K562 (cell line): ENCODE measurements around the gene CTIF. TPM values are rescaled to one million over a fixed set of nuclear protein-coding genes. Genes with fewer than 3 reads are reported as not detected.

Experiments
- ATAC-seq: fragments of 200-7000 bp; cut with Tn5 transposase; 3 replicates; pipeline ENCODE4 v1.9.1; 2020; ENCODE audit warnings: moderate library complexity
- BruUV-seq: library from RNA; stranded (reverse); fragments of 400-500 nt; replicated peaks from 2 replicates; lab custom pipeline; 2021; lab: Mats Ljungman, UMichigan
- CTCF ChIA-PET: fragments of 300-600 bp; formaldehyde crosslinking; extraction: SDS; loops from one replicate; lab custom pipeline; 2021; ENCODE audit warnings: low intra/inter-chr PET ratio; lab: Yijun Ruan, JAX
- POLR2A ChIA-PET: fragments of 300-600, 350-650 bp; sonication (Branson Sonifier 250); formaldehyde crosslinking; extraction: SDS; loops from one replicate; lab custom pipeline; 2021; ENCODE audit warnings: antibody characterized with exemption, inconsistent platforms; lab: Yijun Ruan, JAX
- DNase-seq, 4 experiments: peaks; one replicate each; pipeline versions ENCODE4 v3.0.0 to v3.0.0-alpha.2; 2011 to 2018; ENCODE audit warnings: low spot score in 3 of 4, mixed read lengths in 3 of 4; ENCODE audit errors: extremely low read depth in 1 of 4
- FAIRE-seq: peaks from 2 replicates; lab custom pipeline; 2011; peaks lifted over from hg19 to GRCh38; lab: Jason Lieb, UNC
- H2AFZ ChIP-seq: 2 replicates; pipeline ENCODE4 v1.6.0; 2011; ENCODE audit warnings: low read depth, low read length, control low read depth, inconsistent platforms
- H3K27ac ChIP-seq: fragments of 200-600 bp; 3 replicates; pipeline ENCODE4 v1.8.0; 2011; ENCODE audit warnings: low read depth, mild to moderate bottlenecking, control low read depth, inconsistent platforms, low read length, moderate library complexity, mixed read lengths; ENCODE audit errors: extremely low read depth
- H3K27me3 ChIP-seq, 2 experiments: fragments of 300-600 bp in 1 of 2; 2 replicates in 1 of 2; 3 replicates in 1 of 2; pipeline versions ENCODE4 v1.6.0 to v1.8.0; 2011; ENCODE audit warnings: inconsistent platforms in 2 of 2, low read length in 2 of 2, mild to moderate bottlenecking in 1 of 2, mixed read lengths in 1 of 2, moderate library complexity in 1 of 2; ENCODE audit not compliant: control insufficient read depth in 2 of 2, insufficient read depth in 2 of 2
- H3K36me3 ChIP-seq: fragments of 300-600 bp; 3 replicates; pipeline ENCODE4 v1.8.0; 2011; ENCODE audit warnings: mild to moderate bottlenecking, low read length, inconsistent platforms; ENCODE audit not compliant: control insufficient read depth, insufficient read depth
- H3K4me1 ChIP-seq, 2 experiments: fragments of 200-600 bp in 1 of 2; replicated peaks in 1 of 2; 2 replicates in 1 of 2; 3 replicates in 1 of 2; pipeline versions ENCODE4 v1.5.1 to v1.8.0; 2011; ENCODE audit warnings: inconsistent platforms in 2 of 2, low read length in 2 of 2, mild to moderate bottlenecking in 1 of 2, mixed read lengths in 1 of 2, moderate library complexity in 1 of 2; ENCODE audit not compliant: control insufficient read depth in 2 of 2, insufficient read depth in 2 of 2
- H3K4me2 ChIP-seq: 2 replicates; pipeline ENCODE4 v1.6.1; 2011; ENCODE audit warnings: low read length, control low read depth, inconsistent platforms, mixed read lengths; ENCODE audit not compliant: insufficient read depth
- H3K4me3 ChIP-seq: fragments of 200-600 bp; sonication (generic), shearing (Covaris generic); 2 replicates; pipeline ENCODE4 v1.5.1; 2016; ENCODE audit warnings: control low read depth, inconsistent platforms
- H3K79me2 ChIP-seq: fragments of 200-600 bp; 3 replicates; pipeline ENCODE4 v1.8.0; 2011; ENCODE audit warnings: low read length, inconsistent platforms; ENCODE audit not compliant: control insufficient read depth, insufficient read depth
- H3K9ac ChIP-seq, 2 experiments: 2 replicates each; pipeline versions ENCODE4 v1.6.0 to v1.6.1; 2011; ENCODE audit warnings: low read depth in 2 of 2, low read length in 2 of 2, control low read depth in 1 of 2, inconsistent platforms in 1 of 2, mild to moderate bottlenecking in 1 of 2, mixed read lengths in 1 of 2; ENCODE audit not compliant: insufficient read depth in 1 of 2
- H3K9me1 ChIP-seq: one replicate; pipeline ENCODE4 v1.6.0; 2011; ENCODE audit warnings: inconsistent platforms, mild to moderate bottlenecking, low read length, moderate library complexity; ENCODE audit not compliant: control insufficient read depth, insufficient read depth
- H3K9me3 ChIP-seq: replicated peaks from 2 replicates; pipeline ENCODE4 v1.5.1; 2011; ENCODE audit warnings: low read depth, low read length, inconsistent platforms; ENCODE audit not compliant: control insufficient read depth, insufficient read depth
- H4K20me1 ChIP-seq: replicated peaks from 2 replicates; pipeline ENCODE4 v1.6.1; 2011; ENCODE audit warnings: low read length, inconsistent platforms, mixed read lengths; ENCODE audit not compliant: control insufficient read depth, insufficient read depth
- BRD4 ChIP-seq: fragments of 200-600 bp; sonication (generic); IDR thresholded peaks from 2 replicates; pipeline ENCODE4 v1.6.1; 2017; ENCODE audit warnings: inconsistent platforms
- E2F3 ChIP-seq: fragments of 250-450 bp; sonication (Bioruptor Pico); IDR thresholded peaks from 2 replicates; pipeline ENCODE4 v1.4.0; 2020; ENCODE audit warnings: mild to moderate bottlenecking
- E2F4 ChIP-seq: sonication (generic); formaldehyde crosslinking; IDR thresholded peaks from 2 replicates; pipeline ENCODE4 v1.8.0; 2022; ENCODE audit warnings: mild to moderate bottlenecking, low read depth, missing genetic modification reagents
- GMEB1 ChIP-seq: fragments of 250-450 bp; sonication (Bioruptor Pico); IDR thresholded peaks from 2 replicates; pipeline ENCODE4 v1.4.0; 2020; ENCODE audit warnings: mild to moderate bottlenecking
- JUN ChIP-seq, 2 experiments: sonication (generic) in 1 of 2; formaldehyde crosslinking in 1 of 2; IDR thresholded peaks; 2 replicates each; pipeline versions ENCODE4 v1.6.1 to v1.8.0; 2012 to 2022; ENCODE audit warnings: borderline replicate concordance in 2 of 2, mild to moderate bottlenecking in 2 of 2, improper control_type of control experiment in 1 of 2, low read depth in 1 of 2, low read length in 1 of 2, missing genetic modification reagents in 1 of 2
- KHSRP ChIP-seq: fragments of 450-650 bp; IDR thresholded peaks from 2 replicates; pipeline ENCODE4 v1.6.1; 2017
- MAFG ChIP-seq: fragments of 450-650 bp; conservative IDR thresholded peaks from 2 replicates; pipeline ENCODE4 v1.6.1; 2016; ENCODE audit warnings: missing genetic modification characterization, missing compliant biosample characterization
- MAX ChIP-seq: sonication (generic); formaldehyde crosslinking; IDR thresholded peaks from 2 replicates; pipeline ENCODE4 v1.9.0; 2022; ENCODE audit warnings: mild to moderate bottlenecking, missing genetic modification reagents
- MBD2 ChIP-seq: sonication (generic); IDR thresholded peaks from 2 replicates; pipeline ENCODE4 v1.6.1; 2016; ENCODE audit warnings: low read depth, borderline replicate concordance
- RBM14 ChIP-seq: fragments of 200-400 bp; formaldehyde crosslinking; IDR thresholded peaks from 2 replicates; pipeline ENCODE4 v1.6.1; 2018; ENCODE audit warnings: low read depth, mild to moderate bottlenecking, low read length, moderate library complexity, borderline replicate concordance; ENCODE audit not compliant: insufficient read depth
- RNF2 ChIP-seq: sonication (generic); IDR thresholded peaks from 2 replicates; pipeline ENCODE4 v1.6.1; 2016
- ZNF639 ChIP-seq, 2 experiments: fragments of 200-800 bp in 1 of 2; sonication (Bioruptor generic) in 1 of 2; sonication (generic) in 1 of 2; formaldehyde crosslinking in 1 of 2; IDR thresholded peaks in 1 of 2; conservative IDR thresholded peaks in 1 of 2; 2 replicates each; pipeline versions ENCODE4 v1.5.0 to v1.6.1; 2016 to 2020; ENCODE audit warnings: missing compliant biosample characterization in 1 of 2, missing genetic modification characterization in 1 of 2, missing genetic modification reagents in 1 of 2
- WGBS: fragments of 100-300 bp; shearing (Covaris generic); methylation state at CpG from one replicate; pipeline ENCODE4 v1.1.6; 2016; ENCODE audit warnings: low coverage, mixed read lengths; ENCODE audit not compliant: insufficient coverage; ENCODE audit errors: missing lambda C conversion rate; 5-methylcytosine and 5-hydroxymethylcytosine counted together
- in situ Hi-C: fragments of 300-500 bp; cut with MboI; formaldehyde crosslinking; loops from 4 replicates; pipeline ENCODE4 v1.15.0; 2018; ENCODE audit warnings: inconsistent platforms, mixed read lengths
- intact Hi-C: fragments of 100-400 bp; cut with micrococcal nuclease; formaldehyde crosslinking; loops from 2 replicates; pipeline ENCODE4 v1.14.2; 2022
- polyA plus RNA-seq, 8 experiments: library from polyadenylated mRNA; depleted of rRNA in 4 of 8; stranded (reverse) in 5 of 8; unstranded in 3 of 8; fragments of >200 nt; fragmentation: Nextera tagmentation in 2 of 8; fragmentation: Illumina TruSeq in 1 of 8; extraction: Ambion mirVana in 2 of 8; extraction: Trizol in 1 of 8; gene quantifications; 2 replicates each; pipeline versions ENCODE4 v1.2.1 to v1.2.3, GENCODE V29; 2011 to 2014; ENCODE audit warnings: inconsistent platforms in 1 of 8, missing spikeins in 1 of 8
- total RNA-seq, 7 experiments: library from RNA; depleted of rRNA in 6 of 7; stranded (reverse); fragments of >200 nt in 6 of 7; fragmentation: Illumina TruSeq in 2 of 7; extraction: Trizol in 2 of 7; gene quantifications; 2 replicates each; pipeline versions ENCODE4 v1.2.1 to v1.2.3, GENCODE V29; 2011 to 2021; ENCODE audit warnings: low replicate concordance in 1 of 7

Gene CTIF
- total and polyA plus RNA-seq, 9 of the 15 experiments (the other 6 are each of a cell fraction or from before 2014, with no cell fraction given) = 0.17 to 11.5 (median 2.2) TPM

- Histone ChIP-seq H2AFZ (no peak overlapping the region), H3K4me1 (peaks cover 18 to 29% of the 10 kb centered on the region in 2 experiments; a peak in 4 of 5 replicates), H3K4me2 (no peak overlapping the region), H3K36me3 (no peaks in the 10 kb centered on the region), H3K79me2 (no peaks in the 10 kb centered on the region), H3K9me1 (no peaks in the 10 kb centered on the region), H3K27ac (no peak overlapping the region), H3K9ac (no peak overlapping the region), H3K9me3 (no peaks in the 10 kb centered on the region), H4K20me1 (0 out of 2 replicates have a peak, but pooled peaks cover 5% of the 10 kb centered on the region), H3K4me3 (no peak overlapping the region), H3K27me3 (no peaks in the 10 kb centered on the region)
- no peak for DNase-seq
- ATAC-seq = no peak
- POLR2A ChIA-PET = no interaction called here
- WGBS = 80% methylated on average over 3 of the region's 13 CpGs
- in situ Hi-C loops = no loop called here
- CTCF ChIA-PET = no interaction called here
- BruUV-seq = no TSS peak
- intact Hi-C loops = no loop called here
- no peak for FAIRE-seq
- TF ChIP-seq MBD2 (no peak), MAX (CRISPR knock-in tag) (no peak), RBM14 (no peak), GMEB1 (CRISPR knock-in tag) (no peak), JUN (IDR thresholded peaks at IDR 0.05; ENCODE audit: borderline replicate concordance, low read depth, low read length) (no peak), JUN (CRISPR knock-in tag; IDR thresholded peaks at IDR 0.05; ENCODE audit: borderline replicate concordance) (no peak), ZNF639 (CRISPR knock-in tag; conservative IDR thresholded peaks at IDR 0.05 in 1 of 2, IDR thresholded peaks at IDR 0.05 in 1 of 2) (no peak), KHSRP (no peak), BRD4 (no peak), E2F3 (CRISPR knock-in tag) (no peak), RNF2 (no peak), E2F4 (no peak), MAFG (tag) (no peak)
Measured at GRCh38 chr18:48848641-48849143, 309.9 kb downstream of the CTIF start.
